ENCODE measurements around the gene EIF5A. TPM values are rescaled to one million over a fixed set of nuclear protein-coding genes. Genes with fewer than 3 reads are reported as not detected.
A peak's percentile ranks its signal among the peaks of the same experiment; 100 is the strongest.

The EIF5A gene
- total and polyA plus RNA-seq, 2 of the 8 experiments (the other 6 are each of a cell fraction or from before 2014, with no cell fraction given), result 717 to 1,172 TPM

DNA sequence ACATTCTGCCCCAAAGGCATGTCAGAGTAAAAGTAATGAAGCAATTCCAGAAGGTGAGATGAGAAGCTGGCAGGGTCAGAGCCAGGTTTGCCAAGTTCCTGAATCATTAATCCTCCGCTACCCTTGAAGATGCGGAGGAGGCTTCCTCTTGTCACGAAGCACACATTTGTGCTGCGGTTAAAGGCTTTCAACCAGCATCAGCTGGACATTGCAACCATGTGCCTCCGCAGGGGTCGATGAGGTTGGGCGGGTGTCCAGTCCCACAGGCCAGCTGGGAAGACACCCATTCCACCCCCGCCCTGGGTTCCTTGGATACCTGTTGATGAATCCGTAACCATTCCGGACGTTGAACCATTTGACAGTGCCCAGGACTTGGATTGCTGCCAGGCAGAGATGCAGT, 14.3 kb upstream of the EIF5A start:
- CTCF ChIA-PET (ENCODE audit: partially characterized antibody), result interaction anchor here (1.0 to 5.7 kb wide), 3 partner anchors 11 to 15 kb away, joined by 3 to 46 read pairs (median 3); partner anchors contain the start of gene SLC2A4
- Histone ChIP-seq H3K27ac (ENCODE audit: low read depth, low read length) (no peak overlapping the region), H4K5ac (ENCODE audit: insufficient read length, low read depth, low read length) (no peak overlapping the region), H3K36me3 (ENCODE audit: control insufficient read depth in 2 of 4, insufficient read depth in 4 of 4, low read length in 3 of 4) (no peaks in the 10 kb centered on the region), H2BK12ac (ENCODE audit: low read depth, low read length) (no peak overlapping the region), H3K23me2 (ENCODE audit: low read depth, low read length) (peaks cover 2% of the 10 kb centered on the region; the same call in 1 of the 2 replicates), H3K27me3 (replicated peaks in 1 of 4; ENCODE audit: control insufficient read depth in 3 of 4, extremely low read depth in 1 of 4, insufficient read depth in 3 of 4, low read length in 3 of 4) (peaks cover 3 to 11% (median 9%) of the 10 kb centered on the region in 4 experiments), H3K79me2 (ENCODE audit: control insufficient read depth in 1 of 2, insufficient read depth in 2 of 2, low read length in 2 of 2) (no peaks in the 10 kb centered on the region), H2AFZ (ENCODE audit: low read length) (no peak overlapping the region), H2AK5ac (ENCODE audit: low read depth, low read length) (no peak overlapping the region), H3K4ac (replicated peaks; ENCODE audit: insufficient read length, low read depth, low read length) (no peak overlapping the region), H3K4me2 (ENCODE audit: insufficient read depth in 1 of 2, low read depth in 2 of 2, low read length in 2 of 2) (peak overlapping the region; percentile 65 to 82; a peak in 2 of 4 replicates), H2BK20ac (ENCODE audit: low read length) (no peak overlapping the region), H4K20me1 (replicated peaks in 1 of 2; ENCODE audit: control insufficient read depth in 1 of 2, insufficient read depth in 2 of 2, low read length in 2 of 2) (peaks cover 0 to 9% of the 10 kb centered on the region in 2 experiments), H2BK120ac (replicated peaks; ENCODE audit: low read depth, low read length) (no peak overlapping the region), H3K9ac (replicated peaks in 1 of 4; ENCODE audit: extremely low read depth in 1 of 4, low read depth in 3 of 4, low read length in 3 of 4) (no peak overlapping the region), H4K8ac (ENCODE audit: extremely low read depth, insufficient read depth, low read length) (no peak overlapping the region), H3K4me3 (ENCODE audit: extremely low read depth in 1 of 4, insufficient read depth in 2 of 4, low read depth in 3 of 4, low read length in 4 of 4) (peak overlapping the region in 1 of 4 experiments; percentile 65; a peak in 4 of 8 replicates), H3K4me1 (replicated peaks in 1 of 4; ENCODE audit: control insufficient read depth in 3 of 4, insufficient read depth in 4 of 4, low read length in 3 of 4) (peaks cover 0 to 14% (median 9%) of the 10 kb centered on the region in 4 experiments; a peak in 6 of 7 replicates), H2BK5ac (ENCODE audit: low read depth, low read length) (no peak overlapping the region), H3K18ac (ENCODE audit: extremely low read depth, low read length) (no peak overlapping the region), H3K9me3 (ENCODE audit: insufficient read depth in 2 of 2, low read depth in 1 of 2, low read length in 1 of 2) (no peaks in the 10 kb centered on the region; a peak in 1 of 4 replicates), H4K91ac (replicated peaks; ENCODE audit: insufficient read length, low read length) (no peak overlapping the region), H3K79me1 (ENCODE audit: low read depth, low read length) (peaks cover 2% of the 10 kb centered on the region; the same call in 1 of the 2 replicates), H2BK15ac (ENCODE audit: low read length) (no peak overlapping the region), H3K14ac (ENCODE audit: insufficient read length) (no peak overlapping the region), H3K56ac (replicated peaks; ENCODE audit: insufficient read length, low read depth, low read length) (no peak overlapping the region), H3K23ac (ENCODE audit: insufficient read length) (no peak overlapping the region)
- DNase-seq (ENCODE audit: low read depth in 1 of 2, low spot score in 2 of 2), result no peak
- FAIRE-seq, result no peak
- POLR2A ChIA-PET (ENCODE audit: partially characterized antibody), result interaction anchor here (0.7 to 6.7 kb wide), 12 partner anchors 8 to 72 kb away, joined by 3 to 94 read pairs (median 6); partner anchors contain the start of genes DVL2, GABARAP, GPS2 and PHF23
- WGBS, 2 experiments (ENCODE audit: extremely low coverage in 1 of 2, insufficient coverage in 1 of 2, insufficient read length in 1 of 2, insufficient replicate concordance in 2 of 2, low coverage in 1 of 2, low lambda C conversion rate in 2 of 2, missing lambda C conversion rate in 1 of 2), result 93% methylated on average over 11 of the region's 11 CpGs; no CpG with 5 or more reads in 1 of the 2 experiments
- TF ChIP-seq HDAC2 (IDR thresholded peaks at IDR 0.05; ENCODE audit: borderline replicate concordance in 1 of 2, low read depth in 2 of 2, low read length in 2 of 2), result no peak
- no peak for TF ChIP-seq CBX8 (IDR thresholded peaks at IDR 0.05; ENCODE audit: borderline replicate concordance, low read depth, low read length)
- no peak for TF ChIP-seq CBX5 (IDR thresholded peaks at IDR 0.05; ENCODE audit: low read depth, low read length)
- no peak for TF ChIP-seq TCF12 (IDR thresholded peaks at IDR 0.05; ENCODE audit: low read depth, low read length)
- no peak for TF ChIP-seq BCL11A (IDR thresholded peaks at IDR 0.05; ENCODE audit: low read depth in 2 of 2, low read length in 2 of 2)
- TF ChIP-seq RFX5 (IDR thresholded peaks at IDR 0.05; ENCODE audit: borderline replicate concordance, low read depth, low read length), result no peak
- TF ChIP-seq, protein P1, sequence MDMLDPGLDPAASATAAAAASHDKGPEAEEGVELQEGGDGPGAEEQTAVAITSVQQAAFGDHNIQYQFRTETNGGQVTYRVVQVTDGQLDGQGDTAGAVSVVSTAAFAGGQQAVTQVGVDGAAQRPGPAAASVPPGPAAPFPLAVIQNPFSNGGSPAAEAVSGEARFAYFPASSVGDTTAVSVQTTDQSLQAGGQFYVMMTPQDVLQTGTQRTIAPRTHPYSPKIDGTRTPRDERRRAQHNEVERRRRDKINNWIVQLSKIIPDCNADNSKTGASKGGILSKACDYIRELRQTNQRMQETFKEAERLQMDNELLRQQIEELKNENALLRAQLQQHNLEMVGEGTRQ (IDR thresholded peaks at IDR 0.05; ENCODE audit: low read length), result no peak
- TF ChIP-seq SIN3A (conservative IDR thresholded peaks at IDR 0.05 in 1 of 2, IDR thresholded peaks at IDR 0.05 in 1 of 2; ENCODE audit: low read depth in 1 of 2, low read length in 2 of 2), result no peak
- TF ChIP-seq JUND (IDR thresholded peaks at IDR 0.05; ENCODE audit: low read length), result no peak
- no peak for TF ChIP-seq NANOG (IDR thresholded peaks at IDR 0.05; ENCODE audit: insufficient read depth, low read depth, low read length, poor library complexity, severe bottlenecking)
- no peak for TF ChIP-seq RNF2 (IDR thresholded peaks at IDR 0.05; ENCODE audit: borderline replicate concordance, low read depth, low read length, missing control alignments, poor library complexity, severe bottlenecking)

All from H1 (cell line).